GM12864 (cell line): ENCODE measurements around the gene LAYN.

ENCODE experiments used
- DNase-seq: peaks from one replicate; pipeline ENCODE4 v3.0.0-alpha.2; 2011; ENCODE audit warnings: low read depth
- H3K4me3 ChIP-seq: 2 replicates; pipeline ENCODE4 v1.5.1; 2011; ENCODE audit warnings: mild to moderate bottlenecking, low read depth, low read length, control low read depth
- CTCF ChIP-seq: IDR thresholded peaks from 2 replicates; pipeline ENCODE4 v1.5.1; 2011; ENCODE audit warnings: low read depth, mild to moderate bottlenecking, moderate library complexity, low read length, control low read depth, inconsistent platforms; ENCODE audit errors: missing control alignments

The LAYN gene

GRCh38 chr11:111559800-111560464 lies 19.4 kb downstream of the LAYN start:
- no peak overlapping the region for H3K4me3 ChIP-seq
- DNase-seq = no peak
- no peak for TF ChIP-seq CTCF

- no peak for DNase-seq
- H3K4me3 ChIP-seq = no peak overlapping the region
- TF ChIP-seq CTCF = no peak
Observed at GRCh38 chr11:111560800-111561199, 20.3 kb downstream of the LAYN start.

GRCh38 chr11:111561306-111561705 lies 20.8 kb downstream of the LAYN start:
- no peak overlapping the region for H3K4me3 ChIP-seq
- no peak for TF ChIP-seq CTCF
- DNase-seq = no peak

- TF ChIP-seq CTCF = no peak
- H3K4me3 ChIP-seq = no peak overlapping the region
- DNase-seq = no peak
Observed at GRCh38 chr11:111561791-111562325, 21.3 kb downstream of the LAYN start.

- no peak overlapping the region for H3K4me3 ChIP-seq
- no peak for TF ChIP-seq CTCF
- no peak for DNase-seq
Observed at GRCh38 chr11:111562692-111563389, 22.3 kb downstream of the LAYN start.

GRCh38 chr11:111565114-111565720 lies 24.7 kb downstream of the LAYN start:
- peak; percentile 72 for TF ChIP-seq CTCF
- H3K4me3 ChIP-seq = no peak overlapping the region
- peak; percentile 31 for DNase-seq
